Germinal center (tissue), 1 donor: ENCODE data around the gene SELENOI.
A peak's percentile ranks its signal among the peaks of the same experiment; 100 is the strongest.
"Not testable (repeated sequence)": the region's sequence is repeated elsewhere in the genome, so short reads cannot be mapped to it uniquely, and the experiment has no call there.

Experiments used
- DNase-seq: peaks from one replicate; pipeline ENCODE4 v3.0.0; 2012; ENCODE audit warnings: mixed read lengths, low spot score

The SELENOI gene, protein sequence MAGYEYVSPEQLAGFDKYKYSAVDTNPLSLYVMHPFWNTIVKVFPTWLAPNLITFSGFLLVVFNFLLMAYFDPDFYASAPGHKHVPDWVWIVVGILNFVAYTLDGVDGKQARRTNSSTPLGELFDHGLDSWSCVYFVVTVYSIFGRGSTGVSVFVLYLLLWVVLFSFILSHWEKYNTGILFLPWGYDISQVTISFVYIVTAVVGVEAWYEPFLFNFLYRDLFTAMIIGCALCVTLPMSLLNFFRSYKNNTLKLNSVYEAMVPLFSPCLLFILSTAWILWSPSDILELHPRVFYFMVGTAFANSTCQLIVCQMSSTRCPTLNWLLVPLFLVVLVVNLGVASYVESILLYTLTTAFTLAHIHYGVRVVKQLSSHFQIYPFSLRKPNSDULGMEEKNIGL

DNA sequence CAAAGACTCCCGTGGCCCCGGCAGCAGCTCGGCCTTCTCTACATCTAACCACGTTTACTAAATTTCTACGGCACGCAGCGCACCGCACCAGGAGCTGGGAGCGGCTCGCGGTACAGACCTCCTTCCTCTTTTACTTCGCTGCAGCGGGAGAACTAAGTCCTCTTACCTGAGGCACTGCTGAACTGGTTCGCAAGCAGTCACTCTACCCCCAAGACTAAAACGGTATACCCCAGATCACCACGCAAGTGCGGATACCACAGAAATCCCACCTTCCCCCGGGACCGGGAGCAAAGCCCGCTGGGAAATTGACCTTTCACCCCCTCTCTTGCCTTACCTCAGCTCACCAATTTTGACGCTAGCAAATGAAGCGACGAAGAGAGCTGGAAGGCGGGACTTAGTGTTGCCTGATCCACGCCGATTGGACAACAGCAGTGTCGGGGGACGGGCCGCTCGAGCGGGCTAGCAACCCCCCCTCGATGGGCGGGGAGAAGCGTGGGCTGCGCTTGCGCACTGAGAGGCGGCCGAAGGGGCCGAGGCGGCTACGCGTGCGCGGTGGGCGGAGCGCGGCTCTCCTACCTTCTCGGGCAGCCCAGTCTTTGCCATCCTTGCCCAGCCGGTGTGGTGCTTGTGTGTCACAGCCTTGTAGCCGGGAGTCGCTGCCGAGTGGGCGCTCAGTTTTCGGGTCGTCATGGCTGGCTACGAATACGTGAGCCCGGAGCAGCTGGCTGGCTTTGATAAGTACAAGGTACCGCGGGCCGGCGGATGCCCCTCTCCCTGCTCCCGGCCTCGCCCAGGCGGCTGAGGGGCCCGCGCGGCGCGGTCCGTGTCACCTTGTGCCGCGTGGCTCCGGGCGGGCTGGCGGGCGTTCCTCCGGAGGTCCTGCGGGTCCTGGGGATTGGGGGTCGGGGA is at the start of gene SELENOI:
TSS of gene SELENOI (plus strand) at position 599 of the 909 bp plus-strand sequence. CDS start at position 689, 90 bp downstream.
- peak; percentile 98 for DNase-seq

DNA sequence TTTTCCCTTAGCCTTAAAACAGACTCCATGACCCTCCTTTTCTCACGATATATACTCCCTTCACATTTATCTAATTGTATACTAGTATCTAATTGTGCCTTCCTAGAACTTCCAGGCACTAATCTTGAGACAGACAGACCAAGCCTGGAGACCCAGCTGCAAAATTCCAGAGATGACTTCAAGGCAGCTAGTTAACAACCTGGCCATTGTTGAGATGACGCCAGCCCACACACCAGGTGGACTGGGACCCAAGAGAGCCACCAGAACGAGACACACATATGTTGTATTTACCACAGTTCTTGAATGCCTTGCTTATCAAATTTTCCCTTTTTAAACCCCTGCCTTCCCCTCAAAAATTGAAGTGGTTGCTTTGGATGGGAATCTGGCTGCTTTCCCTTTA is 48.9 kb upstream of the SELENOI start:
- no peak for DNase-seq

DNA sequence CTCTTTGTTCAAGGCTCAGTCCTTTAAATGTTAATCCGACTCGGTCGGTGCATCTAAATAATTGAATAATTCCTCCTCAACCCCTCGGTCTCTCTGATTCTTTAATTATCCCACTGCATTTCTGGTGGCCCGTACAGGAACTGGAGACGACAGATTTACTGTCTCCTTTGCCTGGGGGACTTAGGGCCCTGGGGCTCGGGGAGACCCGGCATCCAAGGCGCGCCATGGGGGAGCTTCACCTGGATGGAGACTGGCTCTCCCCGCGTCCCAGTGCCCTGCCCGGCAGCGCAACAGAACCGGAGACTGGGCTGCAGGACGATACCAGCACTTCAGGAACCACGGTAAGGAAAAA is 47.7 kb upstream of the SELENOI start:
- DNase-seq = no peak

DNA sequence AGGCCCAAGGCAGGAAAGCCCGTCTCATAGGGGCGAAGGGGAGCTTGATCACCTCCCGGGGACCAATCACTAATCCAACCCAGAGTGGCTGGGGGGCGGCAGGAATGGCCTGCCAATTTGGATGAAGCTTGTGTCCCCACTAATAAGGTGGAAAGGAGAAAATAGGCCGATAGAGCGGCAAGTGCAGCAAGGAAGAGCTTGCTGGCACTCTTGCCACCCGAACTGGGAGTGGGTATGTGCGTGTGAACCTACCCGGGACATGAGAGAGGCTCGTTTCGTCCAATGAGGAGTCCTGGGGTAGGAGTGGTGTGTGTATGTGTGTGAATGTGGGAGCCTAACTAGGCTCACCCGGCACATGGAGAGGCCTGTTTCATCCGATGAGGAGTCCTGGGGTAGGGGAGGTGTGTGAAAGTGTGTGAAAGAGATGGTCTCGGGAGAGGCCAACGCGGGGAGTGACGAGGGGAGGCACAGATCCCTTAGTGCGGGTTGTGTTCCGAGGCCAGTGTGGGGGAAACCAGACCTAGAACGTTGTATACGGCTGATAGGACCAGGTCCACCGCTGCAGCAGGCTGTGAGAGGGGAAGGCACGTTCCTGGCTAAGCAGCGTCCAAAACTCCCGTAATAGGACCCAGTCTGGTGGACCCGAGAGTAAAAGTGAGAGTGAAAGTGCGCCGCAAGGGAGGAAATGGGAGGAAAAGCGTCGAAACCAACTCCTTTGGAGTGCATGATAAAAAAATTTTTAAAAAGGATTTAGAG is 47.1 kb upstream of the SELENOI start:
- DNase-seq = peak; percentile 33

DNA sequence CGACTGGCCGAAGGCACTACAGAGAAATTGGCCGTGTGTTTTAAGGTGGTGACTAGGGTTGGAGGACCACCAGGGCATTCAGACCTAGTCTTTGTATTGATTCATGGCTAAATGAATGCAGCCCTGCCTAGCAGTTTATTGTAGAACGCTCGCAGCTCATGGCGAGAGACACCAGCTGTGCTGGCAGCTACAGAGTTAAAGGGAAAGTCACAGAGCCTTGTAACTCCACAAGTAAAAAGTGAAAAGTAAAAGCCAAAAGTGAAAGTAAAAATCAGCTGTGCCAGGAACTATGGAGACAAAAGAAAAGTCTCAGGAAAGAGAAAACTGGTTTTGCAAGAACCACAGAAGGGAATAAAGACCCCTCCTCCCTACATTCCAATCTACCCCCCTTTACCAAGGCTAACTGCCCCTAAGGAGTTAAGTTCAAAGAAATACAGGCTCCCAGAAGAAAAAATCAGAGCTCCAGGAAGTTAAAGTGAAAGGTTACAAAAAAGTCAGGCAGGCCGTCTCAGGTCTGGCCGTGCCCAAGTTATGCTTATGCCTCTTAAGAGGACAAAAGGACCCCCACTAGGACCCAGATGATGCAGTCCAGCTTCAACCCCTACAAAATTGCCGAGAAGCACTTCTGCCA is 46.4 kb upstream of the SELENOI start:
- no peak for DNase-seq

DNA sequence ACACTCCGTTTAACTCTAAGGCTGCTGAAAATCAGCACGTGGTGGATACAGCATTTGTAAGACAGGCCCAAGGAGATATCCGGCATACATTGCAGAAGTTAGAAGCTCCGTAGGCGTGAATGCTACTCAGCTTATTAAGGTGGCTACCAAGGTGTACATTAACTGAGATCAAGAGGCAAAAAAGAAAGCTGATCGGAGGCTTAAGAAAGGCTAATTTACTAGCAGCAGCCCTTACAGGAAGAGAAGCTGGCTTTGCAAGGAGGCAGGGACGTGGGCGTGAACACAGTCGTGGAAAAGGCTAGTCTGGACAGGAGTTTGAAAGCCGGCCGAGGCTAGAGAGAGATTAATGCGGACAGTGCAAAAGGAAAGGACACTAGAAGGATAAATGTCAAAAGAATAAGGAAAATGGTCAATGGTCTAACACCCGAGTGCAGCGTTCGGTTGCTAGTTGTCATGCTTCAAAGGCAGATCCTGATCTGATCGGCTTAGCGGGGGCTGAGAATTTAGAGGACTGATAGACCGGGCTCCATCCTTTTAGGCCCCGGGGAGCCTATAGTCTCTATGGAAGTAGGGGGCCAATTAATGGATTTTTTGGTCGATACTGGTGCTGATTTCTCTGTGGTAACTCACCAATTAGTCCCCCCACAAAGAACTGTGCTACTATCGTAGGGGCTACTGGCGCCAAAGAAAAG is 45.6 kb upstream of the SELENOI start:
- DNase-seq = no peak

DNA sequence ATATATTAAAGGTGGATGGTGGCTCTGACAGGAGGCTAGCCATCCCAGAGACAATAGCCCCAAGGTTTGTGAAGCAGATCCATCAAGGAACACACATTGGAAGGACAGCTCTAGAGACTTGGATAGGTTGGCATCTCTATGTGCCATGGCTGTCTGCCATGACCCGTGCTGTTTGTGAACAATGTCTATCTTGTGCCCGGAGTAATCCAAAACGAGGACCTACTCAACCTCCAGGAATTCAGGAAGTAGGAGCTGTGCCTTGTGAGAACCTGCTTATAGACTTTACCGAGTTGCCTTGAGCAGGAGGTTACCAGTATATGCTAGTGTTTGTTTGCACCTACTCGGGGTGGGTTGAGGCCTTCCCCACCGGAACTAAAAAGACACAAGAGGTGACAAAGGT is 43.1 kb upstream of the SELENOI start:
- DNase-seq = no peak

DNA sequence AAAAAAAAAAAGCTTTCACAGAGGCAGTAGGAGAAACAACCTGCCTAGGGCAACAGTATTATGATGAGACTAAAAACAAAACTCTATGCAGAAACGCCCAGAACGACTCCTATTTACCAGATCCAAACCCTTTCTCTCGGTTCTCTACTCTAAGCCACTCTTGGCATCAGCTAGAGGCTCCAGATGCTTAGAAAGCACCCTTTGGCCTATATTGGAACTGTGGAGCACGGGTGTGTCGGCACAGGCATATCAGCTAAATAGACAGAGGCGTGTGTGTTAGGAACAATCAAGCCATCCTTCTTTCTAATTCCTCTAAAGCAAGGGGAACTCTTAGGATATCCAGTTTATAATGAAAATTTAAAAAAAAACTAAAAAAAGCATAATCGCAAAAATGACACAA is 40.8 kb upstream of the SELENOI start:
- DNase-seq = not testable (repeated sequence)

DNA sequence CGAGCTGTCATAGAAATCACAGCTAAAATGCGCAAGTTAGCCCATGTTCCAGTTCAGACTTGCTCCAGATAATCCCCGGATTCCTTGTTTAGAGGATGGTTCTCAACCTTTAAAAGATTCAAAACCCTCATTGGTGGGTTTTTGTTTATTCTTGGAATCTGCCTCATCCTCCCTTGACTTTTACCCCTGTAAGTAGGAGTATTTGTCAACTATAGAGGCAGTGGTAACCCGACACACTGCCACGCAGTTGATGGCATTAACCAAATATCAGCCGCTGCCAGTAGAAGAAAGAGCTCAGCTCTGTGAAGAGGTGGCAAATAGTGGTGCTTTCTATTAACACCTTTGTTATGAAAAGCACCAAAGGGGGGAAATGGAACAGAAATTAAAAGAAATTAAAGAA is 40.4 kb upstream of the SELENOI start:
- no peak for DNase-seq

DNA sequence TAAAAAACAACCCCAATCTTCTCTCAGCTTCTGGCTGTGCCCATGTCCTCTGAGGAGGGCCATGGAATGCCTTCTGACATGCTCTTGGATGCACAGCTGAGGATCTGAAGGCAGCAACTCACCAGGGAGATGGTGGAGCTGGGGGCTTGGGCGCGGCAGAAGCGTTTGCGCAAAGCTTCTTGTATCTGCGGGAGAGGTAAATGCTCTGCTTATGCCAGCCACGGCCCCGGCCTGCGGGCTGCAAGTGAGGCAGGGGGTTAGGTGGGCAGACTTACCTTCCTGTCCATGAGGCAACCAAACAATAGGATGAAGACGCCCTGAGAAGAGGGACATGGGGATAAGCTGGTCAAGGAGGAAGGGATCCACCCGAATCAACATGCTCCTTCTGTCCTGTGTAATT is 36.0 kb upstream of the SELENOI start:
- DNase-seq = no peak

DNA sequence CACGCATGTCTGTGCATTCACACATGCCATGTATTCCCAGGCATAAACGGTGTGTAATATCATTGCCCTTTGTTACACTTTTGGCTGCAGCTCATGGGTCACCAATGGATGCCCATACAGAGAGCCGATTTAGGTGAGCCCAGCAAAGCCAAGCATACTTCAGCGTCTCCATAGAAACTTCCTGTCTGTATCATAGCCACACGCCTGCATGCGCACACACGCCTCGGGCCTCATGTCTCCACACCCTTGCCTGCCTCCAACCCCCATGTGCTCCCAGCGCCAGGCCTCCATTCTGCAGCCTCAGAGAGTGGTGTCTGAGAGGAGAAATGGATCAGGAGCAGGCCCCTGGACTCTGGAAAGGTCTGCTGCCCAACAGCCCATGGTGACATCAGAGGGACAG is 33.5 kb upstream of the SELENOI start:
- DNase-seq = no peak

DNA sequence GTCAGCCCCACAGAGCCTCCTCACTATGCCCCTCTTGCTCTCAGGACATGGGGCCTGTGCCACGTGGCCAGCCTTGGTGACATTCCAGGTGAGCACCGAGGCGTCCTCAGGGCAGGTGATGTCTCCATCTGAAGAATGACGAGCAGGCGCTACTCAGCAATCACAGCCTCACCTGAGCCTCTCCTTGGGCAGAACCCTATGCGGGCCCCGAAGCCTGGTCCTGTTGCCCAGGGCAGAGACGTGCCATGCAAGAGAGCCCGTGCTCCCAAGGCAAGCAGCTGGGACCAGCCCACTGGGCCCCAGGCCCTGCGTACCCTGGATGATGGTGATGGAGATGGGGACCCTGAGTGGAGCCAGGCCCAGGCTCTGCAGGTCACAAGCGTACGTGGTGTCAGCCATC is 32.5 kb upstream of the SELENOI start:
- no peak for DNase-seq

DNA sequence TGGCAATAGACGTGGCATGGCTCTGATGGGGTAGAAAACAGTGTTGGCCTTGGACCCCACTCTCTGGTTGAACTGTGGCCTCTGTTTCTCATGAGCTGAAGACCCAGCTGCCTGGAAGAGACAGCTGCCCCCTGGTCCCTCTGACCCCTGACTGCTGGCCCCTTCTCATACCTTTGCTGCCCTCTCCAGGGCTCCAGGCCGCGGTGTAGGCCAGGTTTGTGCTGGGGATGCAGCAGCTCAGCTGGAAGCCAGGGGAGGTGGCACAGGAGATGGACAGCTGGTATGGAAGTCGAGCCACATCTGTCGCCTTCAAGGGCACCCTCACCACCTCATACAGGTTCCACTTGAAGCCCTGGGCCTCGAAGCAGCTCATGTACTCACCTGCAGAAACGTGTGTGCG is 31.7 kb upstream of the SELENOI start:
- no peak for DNase-seq

DNA sequence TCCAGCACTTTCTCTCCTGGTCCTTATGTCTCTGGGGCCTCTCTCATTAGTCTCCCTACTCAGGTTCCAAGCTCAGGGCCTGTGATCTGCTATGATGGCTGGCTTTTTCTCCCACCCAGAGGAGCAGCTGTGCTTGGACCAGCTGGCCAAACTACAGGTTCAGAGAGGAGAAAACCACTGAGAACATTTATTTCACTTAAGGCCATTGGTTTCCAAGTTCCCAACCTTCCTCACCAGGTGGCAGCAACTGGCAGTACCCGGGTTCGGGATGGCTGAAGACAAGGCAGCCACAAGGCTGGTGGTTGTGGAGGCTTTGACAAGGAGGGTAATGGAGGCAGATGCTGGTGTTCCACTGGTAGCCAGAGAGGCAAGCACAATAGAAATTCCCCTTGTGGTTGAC is 29.9 kb upstream of the SELENOI start:
- no peak for DNase-seq

DNA sequence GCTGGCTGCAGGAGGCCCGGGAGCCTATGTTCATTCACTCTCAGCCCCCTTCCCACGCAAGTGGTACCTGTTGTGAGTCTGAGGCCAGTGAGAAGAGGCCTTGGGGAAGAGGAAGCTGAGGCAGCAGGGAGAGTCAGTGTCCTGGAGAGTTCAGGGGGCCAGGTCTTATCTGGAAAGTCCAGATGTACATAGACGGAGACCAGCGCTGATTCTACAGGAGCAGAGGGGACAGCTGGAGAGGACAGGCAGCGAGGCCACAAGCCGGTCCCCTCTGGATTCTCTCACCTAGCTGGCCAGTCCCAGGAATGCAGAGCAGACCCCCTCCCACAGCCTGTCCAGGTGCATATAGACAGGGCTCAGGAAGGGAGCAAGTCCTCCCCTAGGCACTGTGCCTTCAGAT is 29.1 kb upstream of the SELENOI start:
- no peak for DNase-seq

DNA sequence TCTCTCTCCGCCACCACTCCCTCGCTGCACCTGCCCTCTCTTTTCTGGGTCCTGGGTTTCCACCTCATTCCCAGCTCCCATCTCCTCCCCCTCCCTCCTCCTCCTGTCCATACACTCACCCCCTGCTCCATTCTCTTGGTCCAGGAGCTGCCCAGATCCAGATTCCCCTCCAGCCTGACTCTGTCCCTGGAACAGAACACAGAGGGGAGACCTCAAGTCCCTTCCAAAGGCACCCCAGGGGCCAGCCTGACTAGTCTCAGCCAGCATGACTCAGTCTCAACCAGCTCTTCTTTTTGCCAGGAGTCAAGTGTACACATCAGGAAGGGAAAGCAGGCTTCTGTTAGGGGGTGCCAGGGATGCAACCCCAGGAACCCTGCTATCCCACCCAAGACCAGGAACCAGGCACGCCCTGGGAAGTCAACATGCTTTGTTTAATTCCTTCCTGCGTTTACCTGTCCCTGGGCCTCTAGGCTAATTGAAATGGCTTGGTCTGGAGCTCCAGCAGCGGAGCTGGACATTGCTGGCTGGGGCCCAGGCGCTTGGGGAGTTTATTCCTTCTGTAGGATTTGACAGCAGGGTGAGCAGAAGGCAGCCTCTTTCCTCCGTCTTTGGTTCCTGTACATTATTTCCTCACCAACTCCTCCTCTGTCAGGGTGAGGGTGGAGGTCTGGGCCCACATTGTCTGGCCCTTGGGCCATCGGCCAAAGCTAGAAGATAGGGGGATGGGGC is 28.4 kb upstream of the SELENOI start:
- DNase-seq = no peak

DNA sequence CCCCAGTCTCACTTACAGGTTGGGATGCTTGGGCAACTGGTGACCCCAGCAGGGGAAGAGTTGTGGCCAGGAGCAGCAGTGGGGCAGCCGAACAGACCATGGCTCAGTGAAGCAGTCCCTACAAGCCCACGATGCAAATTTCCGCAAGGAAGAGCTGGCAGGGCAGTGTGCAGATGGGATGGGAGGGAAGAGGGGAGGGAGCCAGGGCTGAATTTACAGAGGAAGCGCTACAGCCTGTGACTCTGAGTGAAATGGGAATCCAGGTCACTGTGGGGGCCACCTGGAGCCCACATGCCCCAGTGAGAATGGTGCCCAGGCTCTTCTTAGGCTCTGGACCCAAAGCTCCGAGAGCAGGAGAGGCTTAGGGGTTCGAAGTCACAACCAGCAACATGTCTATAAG is 27.0 kb upstream of the SELENOI start:
- no peak for DNase-seq

DNA sequence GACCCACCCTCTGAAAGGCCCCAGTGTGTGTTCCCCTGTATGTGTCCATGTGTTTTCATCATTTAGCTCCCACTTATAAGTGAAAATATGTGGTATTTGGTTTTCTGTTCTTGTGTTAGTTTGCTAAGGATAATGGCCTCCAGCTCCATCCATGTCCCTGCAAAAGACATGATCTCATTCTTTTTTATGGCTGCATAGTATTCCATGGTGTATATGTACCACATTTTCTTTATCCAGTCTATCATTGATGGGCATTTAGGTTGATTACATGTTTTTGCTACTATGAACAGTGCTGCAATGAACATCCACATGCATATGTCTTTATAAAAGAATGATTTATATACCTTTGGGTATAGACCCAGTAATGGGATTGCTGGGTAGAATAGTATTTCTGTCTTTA is 21.5 kb upstream of the SELENOI start:
- DNase-seq = not testable (repeated sequence)

DNA sequence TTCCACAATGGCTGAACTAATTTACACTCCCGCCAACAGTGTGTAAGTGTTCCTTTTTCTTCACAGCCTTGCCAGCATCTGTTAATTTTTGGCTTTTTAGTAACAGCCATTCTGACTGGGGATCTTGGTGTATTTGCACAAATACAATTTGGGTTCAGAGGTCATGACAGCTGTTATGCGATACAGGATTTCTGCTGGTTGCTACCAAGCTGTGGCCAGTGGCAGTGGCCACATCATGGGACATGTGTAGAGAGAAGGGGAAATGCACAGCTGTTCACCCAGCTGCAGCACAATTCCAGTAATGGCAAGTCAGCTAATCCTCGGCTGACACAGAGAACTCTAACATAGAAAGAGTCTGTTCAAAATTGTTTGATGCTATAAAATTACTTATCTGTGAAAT is 21.0 kb upstream of the SELENOI start:
- no peak for DNase-seq

DNA sequence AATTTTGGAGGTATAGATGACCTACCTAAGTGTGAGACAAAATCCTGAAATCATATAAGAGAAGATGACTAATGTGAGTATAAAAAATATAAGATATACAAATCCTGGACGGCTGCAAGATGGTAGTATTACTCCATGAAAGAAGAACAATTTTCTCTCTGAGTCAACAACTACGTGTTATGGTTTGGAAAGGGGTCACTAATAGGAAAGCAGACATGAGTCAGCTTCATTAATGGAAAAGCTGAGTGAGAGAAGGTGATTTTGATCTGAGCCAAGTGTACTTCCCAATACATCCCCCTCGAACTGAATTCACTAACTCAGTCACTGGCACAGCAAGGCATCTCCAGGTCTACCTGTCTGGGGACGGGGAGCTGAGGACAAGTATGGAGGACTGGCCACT is 20.1 kb upstream of the SELENOI start:
- no peak for DNase-seq

DNA sequence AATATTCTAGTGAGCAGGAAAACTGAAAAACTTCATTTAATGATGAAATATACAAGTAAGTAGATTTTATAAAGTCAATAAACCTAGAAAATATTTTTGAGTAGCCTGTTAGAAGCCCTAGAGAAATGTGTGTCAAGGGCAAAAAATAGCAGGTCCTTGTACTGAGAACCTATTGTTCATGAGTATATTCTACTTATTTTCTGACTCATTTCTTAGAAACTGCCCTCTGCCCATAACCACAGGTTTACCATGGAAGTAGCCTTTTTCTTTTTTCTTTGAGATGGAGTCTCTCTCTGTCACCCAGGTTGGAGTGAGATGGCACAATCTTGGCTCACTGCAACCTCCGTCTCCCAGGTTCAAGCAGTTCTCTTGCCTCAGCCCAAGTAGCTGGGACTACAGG is 19.4 kb upstream of the SELENOI start:
- DNase-seq = no peak
